GM12878 (cell line): ENCODE data around the gene BBS4. TPM values are rescaled to one million over a fixed set of nuclear protein-coding genes. Genes with fewer than 3 reads are reported as not detected.
A peak's percentile ranks its signal among the peaks of the same experiment; 100 is the strongest.

Source experiments
- ATAC-seq: fragments of 200-7000 bp; cut with Tn5 transposase; 3 replicates; pipeline ENCODE4 v1.9.1; 2020; ENCODE audit warnings: mild to moderate bottlenecking, moderate library complexity
- BruUV-seq: library from RNA; stranded (reverse); fragments of 400-500 nt; replicated peaks from 2 replicates; lab custom pipeline; 2021; lab: Mats Ljungman, UMichigan
- CTCF ChIA-PET: fragments of 300-600 bp; sonication (Branson Sonifier 250); formaldehyde crosslinking; extraction: SDS; loops from one replicate; lab custom pipeline; 2021; ENCODE audit warnings: inconsistent platforms; lab: Yijun Ruan, JAX
- POLR2A ChIA-PET: fragments of 350-600 bp; formaldehyde crosslinking; extraction: SDS; loops from one replicate; lab custom pipeline; 2021; ENCODE audit warnings: inconsistent platforms; lab: Charles Lee
- RAD21 ChIA-PET: fragments of 300-600 bp; sonication (Branson Sonifier 250); formaldehyde crosslinking; loops from one replicate; lab custom pipeline; 2023; ENCODE audit warnings: antibody characterized with exemption; ENCODE audit not compliant: unreplicated experiment; lab: Charles Lee
- SMC1A ChIA-PET: fragments of 300-600 bp; sonication (Branson Sonifier 250); formaldehyde crosslinking; loops from one replicate; lab custom pipeline; 2023; ENCODE audit not compliant: unreplicated experiment, uncharacterized antibody; lab: Charles Lee
- DNase-seq: peaks from one replicate; pipeline ENCODE4 v3.0.0-alpha.2; 2011; ENCODE audit warnings: low read depth, low spot score
- FAIRE-seq: peaks from 3 replicates; lab custom pipeline; 2011; peaks lifted over from hg19 to GRCh38; lab: Jason Lieb, UNC
- H2AFZ ChIP-seq: 2 replicates; pipeline ENCODE4 v1.6.0; 2011; ENCODE audit warnings: low read depth, low read length, control low read depth; ENCODE audit not compliant: control insufficient read depth
- H3K27ac ChIP-seq: 2 replicates; pipeline ENCODE4 v1.5.1; 2011; ENCODE audit warnings: control low read depth; ENCODE audit not compliant: control insufficient read depth, insufficient read depth
- H3K27me3 ChIP-seq, 2 experiments: replicated peaks in 1 of 2; 2 replicates each; pipeline versions ENCODE4 v1.6.0 to v1.6.1; 2011; ENCODE audit warnings: low read length in 1 of 2; ENCODE audit not compliant: control insufficient read depth in 2 of 2, insufficient read depth in 2 of 2
- H3K36me3 ChIP-seq, 2 experiments: 2 replicates each; pipeline ENCODE4 v1.5.1; 2011; ENCODE audit warnings: low read length in 1 of 2; ENCODE audit not compliant: control insufficient read depth in 2 of 2, insufficient read depth in 2 of 2
- H3K4me1 ChIP-seq: 2 replicates; pipeline ENCODE4 v1.6.1; 2011; ENCODE audit warnings: mild to moderate bottlenecking, low read length, moderate library complexity, mixed read lengths; ENCODE audit not compliant: control insufficient read depth, insufficient read depth
- H3K4me2 ChIP-seq: 2 replicates; pipeline ENCODE4 v1.6.0; 2011; ENCODE audit warnings: control low read depth; ENCODE audit not compliant: control insufficient read depth, insufficient read depth
- H3K4me3 ChIP-seq: fragments of 200-600 bp; sonication (generic); 2 replicates; pipeline ENCODE4 v1.5.1; 2016
- H3K79me2 ChIP-seq: 2 replicates; pipeline ENCODE4 v1.6.0; 2011; ENCODE audit warnings: low read length; ENCODE audit not compliant: control insufficient read depth, insufficient read depth
- H3K9ac ChIP-seq: 2 replicates; pipeline ENCODE4 v1.8.0; 2011; ENCODE audit warnings: low read length, control low read depth, mixed read lengths; ENCODE audit not compliant: control insufficient read depth, insufficient read depth
- H3K9me3 ChIP-seq: replicated peaks from 3 replicates; pipeline ENCODE4 v1.5.1; 2011; ENCODE audit warnings: mild to moderate bottlenecking, low read length; ENCODE audit not compliant: control insufficient read depth, insufficient read depth
- H4K20me1 ChIP-seq: 2 replicates; pipeline ENCODE4 v1.6.0; 2011; ENCODE audit not compliant: control insufficient read depth, insufficient read depth
- ASH2L ChIP-seq: fragments of 300-600, 200-600 bp; sonication (generic); IDR thresholded peaks from 2 replicates; pipeline ENCODE4 v1.6.1; 2017; ENCODE audit warnings: low read depth, mild to moderate bottlenecking, borderline replicate concordance
- BACH1 ChIP-seq: fragments of 450-650 bp; IDR thresholded peaks from 2 replicates; pipeline ENCODE4 v1.6.1; 2017; ENCODE audit warnings: mild to moderate bottlenecking, borderline replicate concordance
- BCL11A ChIP-seq: IDR thresholded peaks from 2 replicates; pipeline ENCODE4 v1.6.1; 2011; ENCODE audit warnings: low read depth, low read length
- BHLHE40 ChIP-seq, 2 experiments: fragments of 450-650 bp in 1 of 2; IDR thresholded peaks; 2 replicates each; pipeline ENCODE4 v1.6.1; 2011 to 2017; ENCODE audit warnings: low read depth in 2 of 2, borderline replicate concordance in 1 of 2, improper control_type of control experiment in 1 of 2, low read length in 1 of 2, mild to moderate bottlenecking in 1 of 2
- CBX5 ChIP-seq: sonication (generic); IDR thresholded peaks from 2 replicates; pipeline ENCODE4 v1.6.1; 2016; ENCODE audit warnings: low read depth, moderate library complexity, mild to moderate bottlenecking, inconsistent platforms
- EP300 ChIP-seq, 2 experiments: fragments of 150-350 bp in 1 of 2; IDR thresholded peaks; 2 replicates each; pipeline ENCODE4 v1.6.1; 2011 to 2012; ENCODE audit warnings: low read depth in 2 of 2, low read length in 2 of 2, borderline replicate concordance in 1 of 2, improper control_type of control experiment in 1 of 2, inconsistent platforms in 1 of 2; ENCODE audit not compliant: control insufficient read depth in 1 of 2
- FOS ChIP-seq: IDR thresholded peaks from 3 replicates; pipeline ENCODE4 v1.6.1; 2011; ENCODE audit warnings: borderline replicate concordance; ENCODE audit not compliant: insufficient read length; ENCODE audit errors: extremely low read depth
- FOXM1 ChIP-seq: IDR thresholded peaks from 2 replicates; pipeline ENCODE4 v1.6.1; 2012; ENCODE audit warnings: low read depth, mild to moderate bottlenecking, inconsistent platforms, low read length, moderate library complexity
- IKZF1 ChIP-seq: fragments of 450-650 bp; conservative IDR thresholded peaks from 2 replicates; pipeline ENCODE4 v1.6.1; 2017; ENCODE audit warnings: antibody characterized with exemption, mild to moderate bottlenecking
- IKZF2 ChIP-seq, 2 experiments: fragments of 450-650 bp; IDR thresholded peaks; 2 replicates each; pipeline ENCODE4 v1.6.1; 2017; ENCODE audit warnings: mild to moderate bottlenecking in 2 of 2, moderate library complexity in 2 of 2
- MEF2B ChIP-seq: fragments of 450-650 bp; IDR thresholded peaks from 2 replicates; pipeline ENCODE4 v1.6.1; 2018; ENCODE audit warnings: mild to moderate bottlenecking, moderate library complexity; ENCODE audit not compliant: partially characterized antibody, poor library complexity, severe bottlenecking
- NR2C2 ChIP-seq: IDR thresholded peaks from 2 replicates; pipeline ENCODE4 v1.6.1; 2011; ENCODE audit warnings: borderline replicate concordance, low read depth; ENCODE audit not compliant: control insufficient read depth, insufficient read length
- POLR2AphosphoS2 ChIP-seq: IDR thresholded peaks from 2 replicates; pipeline ENCODE4 v1.6.1; 2011; ENCODE audit warnings: low read depth, mild to moderate bottlenecking, low read length, improper control_type of control experiment, moderate library complexity
- POLR2AphosphoS5 ChIP-seq: IDR thresholded peaks from 2 replicates; pipeline ENCODE4 v1.6.1; 2011; ENCODE audit warnings: mild to moderate bottlenecking, low read length, inconsistent platforms
- RBBP5 ChIP-seq: fragments of 200-600 bp; sonication (generic); conservative IDR thresholded peaks from 2 replicates; pipeline ENCODE4 v1.6.1; 2016
- SPI1 ChIP-seq: IDR thresholded peaks from 2 replicates; pipeline ENCODE4 v1.6.1; 2011; ENCODE audit warnings: low read depth, mild to moderate bottlenecking, low read length, moderate library complexity, borderline replicate concordance; ENCODE audit not compliant: insufficient read depth
- ZNF274 ChIP-seq: IDR thresholded peaks from one replicate; pipeline ENCODE4 v1.8.0; 2011; ENCODE audit not compliant: insufficient read length, insufficient read depth
- ZSCAN29 ChIP-seq: fragments of 450-650 bp; IDR thresholded peaks from 2 replicates; pipeline ENCODE4 v1.6.1; 2017; ENCODE audit warnings: mild to moderate bottlenecking, moderate library complexity
- WGBS: methylation state at CpG from one replicate; pipeline ENCODE4 v1.1.6; 2016; ENCODE audit warnings: low lambda C conversion rate; ENCODE audit not compliant: insufficient replicate concordance, insufficient coverage; ENCODE audit errors: missing lambda C conversion rate; 5-methylcytosine and 5-hydroxymethylcytosine counted together
- in situ Hi-C: fragments of 300-500 bp; cut with MboI; formaldehyde crosslinking; loops from 9 replicates; pipeline ENCODE4 v1.14.3; 2018; ENCODE audit warnings: mixed read lengths
- intact Hi-C: fragments of 100-400 bp; cut with micrococcal nuclease; formaldehyde crosslinking; loops from one replicate; pipeline ENCODE4 v1.14.2; 2022; ENCODE audit not compliant: unreplicated experiment
- polyA plus RNA-seq, 11 experiments: library from polyadenylated mRNA; depleted of rRNA in 4 of 11; unstranded in 6 of 11; stranded (reverse) in 5 of 11; fragments of >200 nt; fragmentation: Nextera tagmentation in 4 of 11; fragmentation: Illumina TruSeq in 1 of 11; extraction: Ambion mirVana in 4 of 11; extraction: Trizol in 1 of 11; gene quantifications; 1 replicate in 1 of 11; 2 replicates in 10 of 11; pipeline versions ENCODE4 v1.2.1 to v1.2.3, GENCODE V29; 2011 to 2016; ENCODE audit warnings: inconsistent platforms in 2 of 11, missing spikeins in 2 of 11, low read depth in 1 of 11
- total RNA-seq, 4 experiments: library from RNA; depleted of rRNA in 3 of 4; stranded (reverse); fragments of >200 nt in 3 of 4; fragmentation: Illumina TruSeq in 1 of 4; extraction: Trizol in 1 of 4; gene quantifications; 2 replicates each; pipeline versions ENCODE4 v1.2.1 to v1.2.3, GENCODE V29; 2013 to 2021
- TF ChIP-seq, protein P1 (sequence below): IDR thresholded peaks from 2 replicates; pipeline ENCODE4 v1.6.1; 2012; ENCODE audit warnings: low read depth, low read length, improper control_type of control experiment
- TF ChIP-seq, protein P2 (sequence below): fragments of 450-650 bp; IDR thresholded peaks from 2 replicates; pipeline ENCODE4 v1.6.1; 2017; ENCODE audit warnings: low read depth, mild to moderate bottlenecking, moderate library complexity

Gene BBS4
- total and polyA plus RNA-seq, 10 of the 15 experiments (the other 5 are each of a cell fraction or from before 2014, with no cell fraction given), result 7.2 to 22.1 (median 9.9) TPM

DNA sequence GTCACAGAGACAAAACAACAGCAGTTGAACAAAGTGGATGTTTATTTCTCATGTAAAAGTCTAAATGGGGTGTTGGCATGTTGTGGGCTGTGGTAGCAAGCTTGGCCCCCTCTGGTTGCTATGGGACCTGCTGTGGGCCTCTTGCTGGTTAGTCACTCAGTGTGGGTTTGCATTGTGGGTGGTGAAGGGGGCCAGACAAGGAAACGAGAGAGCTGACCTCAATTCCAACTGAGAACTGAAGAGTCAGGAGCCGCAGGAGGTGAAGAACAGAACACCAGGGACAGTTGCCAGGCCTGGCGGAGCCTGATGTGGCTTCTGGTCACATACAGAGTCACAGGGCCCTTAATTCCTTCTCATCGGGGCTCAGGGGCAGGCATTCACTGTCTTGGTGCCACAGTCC, 99.4 kb downstream of the BBS4 start (continued):
- TF ChIP-seq BCL11A (peak; percentile 44; the same call in 1 of the 2 replicates), POLR2AphosphoS2 (no peak), FOXM1 (no peak), NR2C2 (no peak)

DNA sequence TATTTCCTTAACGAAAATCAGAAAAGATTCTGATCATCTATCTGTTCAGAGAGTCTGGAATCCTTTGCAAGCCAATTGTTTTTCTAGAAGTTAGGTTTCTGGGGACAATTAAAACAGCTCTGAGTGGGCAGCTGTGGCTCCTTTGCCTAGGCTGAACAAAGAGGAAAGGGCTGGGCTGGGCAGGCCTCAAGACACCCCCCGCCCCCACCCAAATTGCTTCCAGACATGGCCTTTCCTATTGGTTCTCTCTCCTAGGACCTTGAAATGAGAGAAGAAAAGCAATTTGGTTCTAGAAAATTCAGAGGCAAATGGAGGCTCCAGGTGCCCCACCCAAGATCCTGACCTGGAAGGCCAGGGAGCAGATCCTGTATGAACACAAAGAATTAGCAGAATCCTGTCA, 99.8 kb downstream of the BBS4 start:
- no TSS peak for BruUV-seq
- POLR2A ChIA-PET, result interaction anchor here (0.6 kb wide), 1 partner anchor 57 kb away, joined by 3 read pairs; no protein-coding TSS in a partner anchor
- SMC1A ChIA-PET, result interaction anchor here (1.0 to 1.3 kb wide), 2 partner anchors 186 to 298 kb away, joined by 3 to 6 read pairs; no protein-coding TSS in a partner anchor
- H3K9me3 ChIP-seq, result no peaks in the 10 kb centered on the region
- H3K4me2 ChIP-seq, result no peak overlapping the region
- intact Hi-C loops, result loop anchor here (10.0 kb wide), 1 partner anchor 459 kb away; no protein-coding TSS in a partner anchor
- peaks cover 27% of the 10 kb centered on the region for H3K79me2 ChIP-seq
- in situ Hi-C loops, result loop anchor here (5.0 to 10.0 kb wide), 2 partner anchors 296 to 849 kb away; partner anchors contain the start of gene NPTN
- no peak overlapping the region for H3K4me3 ChIP-seq
- 100% methylated on average over 2 of the region's 2 CpGs for WGBS
- TF ChIP-seq ASH2L, result no peak
- TF ChIP-seq EP300 (IDR thresholded peaks at IDR 0.05; ENCODE audit: borderline replicate concordance in 1 of 2, control insufficient read depth in 1 of 2, low read depth in 2 of 2, low read length in 2 of 2), result no peak
- no peak for TF ChIP-seq CBX5
- TF ChIP-seq, protein P1, sequence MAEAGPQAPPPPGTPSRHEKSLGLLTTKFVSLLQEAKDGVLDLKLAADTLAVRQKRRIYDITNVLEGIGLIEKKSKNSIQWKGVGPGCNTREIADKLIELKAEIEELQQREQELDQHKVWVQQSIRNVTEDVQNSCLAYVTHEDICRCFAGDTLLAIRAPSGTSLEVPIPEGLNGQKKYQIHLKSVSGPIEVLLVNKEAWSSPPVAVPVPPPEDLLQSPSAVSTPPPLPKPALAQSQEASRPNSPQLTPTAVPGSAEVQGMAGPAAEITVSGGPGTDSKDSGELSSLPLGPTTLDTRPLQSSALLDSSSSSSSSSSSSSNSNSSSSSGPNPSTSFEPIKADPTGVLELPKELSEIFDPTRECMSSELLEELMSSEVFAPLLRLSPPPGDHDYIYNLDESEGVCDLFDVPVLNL, result no peak
- no peak for TF ChIP-seq MEF2B
- TF ChIP-seq SPI1, result no peak
- no peak for TF ChIP-seq BACH1
- TF ChIP-seq ZSCAN29, result no peak
- no peak for TF ChIP-seq ZNF274
- TF ChIP-seq IKZF1, result no peak
- TF ChIP-seq POLR2AphosphoS5, result no peak
- TF ChIP-seq FOS, result no peak
- no peak for TF ChIP-seq IKZF2 (IDR thresholded peaks at IDR 0.05)
- TF ChIP-seq, protein P2, sequence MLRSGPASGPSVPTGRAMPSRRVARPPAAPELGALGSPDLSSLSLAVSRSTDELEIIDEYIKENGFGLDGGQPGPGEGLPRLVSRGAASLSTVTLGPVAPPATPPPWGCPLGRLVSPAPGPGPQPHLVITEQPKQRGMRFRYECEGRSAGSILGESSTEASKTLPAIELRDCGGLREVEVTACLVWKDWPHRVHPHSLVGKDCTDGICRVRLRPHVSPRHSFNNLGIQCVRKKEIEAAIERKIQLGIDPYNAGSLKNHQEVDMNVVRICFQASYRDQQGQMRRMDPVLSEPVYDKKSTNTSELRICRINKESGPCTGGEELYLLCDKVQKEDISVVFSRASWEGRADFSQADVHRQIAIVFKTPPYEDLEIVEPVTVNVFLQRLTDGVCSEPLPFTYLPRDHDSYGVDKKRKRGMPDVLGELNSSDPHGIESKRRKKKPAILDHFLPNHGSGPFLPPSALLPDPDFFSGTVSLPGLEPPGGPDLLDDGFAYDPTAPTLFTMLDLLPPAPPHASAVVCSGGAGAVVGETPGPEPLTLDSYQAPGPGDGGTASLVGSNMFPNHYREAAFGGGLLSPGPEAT, result no peak
- no peak for TF ChIP-seq BHLHE40 (IDR thresholded peaks at IDR 0.05; ENCODE audit: borderline replicate concordance in 1 of 2, low read depth in 2 of 2, low read length in 1 of 2)
- no peak for TF ChIP-seq RBBP5
- H2AFZ ChIP-seq, result peak overlapping the region; percentile 50
- H4K20me1 ChIP-seq, result peaks cover 3% of the 10 kb centered on the region; the same call in 1 of the 2 replicates
- H3K4me1 ChIP-seq, result peaks cover 31% of the 10 kb centered on the region
- no peak overlapping the region for H3K27ac ChIP-seq
- RAD21 ChIA-PET, result interaction anchor here (1.3 kb wide), 1 partner anchor 64 kb away, joined by 5 read pairs; no protein-coding TSS in a partner anchor
- H3K9ac ChIP-seq, result no peak overlapping the region
- H3K27me3 ChIP-seq, result no peaks in the 10 kb centered on the region
- FAIRE-seq (no peak), DNase-seq (no peak), ATAC-seq (no peak)
- 0 out of 4 replicates have a peak, but pooled peaks cover 0 to 3% of the 10 kb centered on the region in 2 experiments for H3K36me3 ChIP-seq
- CTCF ChIA-PET, result interaction anchor here (0.6 to 4.8 kb wide), 5 partner anchors 9 to 297 kb away, joined by 3 to 34 read pairs (median 4); no protein-coding TSS in a partner anchor
